HepG2 (cell line): ENCODE measurements around the gene TEAD4. TPM values are rescaled to one million over a fixed set of nuclear protein-coding genes. Genes with fewer than 3 reads are reported as not detected.

Experiments used
- ATAC-seq: fragments of 200-7000 bp; cut with Tn5 transposase; 3 replicates; pipeline ENCODE4 v1.9.1; 2020; ENCODE audit warnings: mild to moderate bottlenecking, moderate library complexity
- BruUV-seq: library from RNA; stranded (reverse); fragments of 400-500 nt; replicated peaks from 2 replicates; lab custom pipeline; 2021; lab: Mats Ljungman, UMichigan
- CTCF ChIA-PET: fragments of 300-600 bp; formaldehyde crosslinking; extraction: SDS; loops from one replicate; lab custom pipeline; 2021; ENCODE audit warnings: low total read pairs, inconsistent platforms, low intra/inter-chr PET ratio; lab: Yijun Ruan, JAX
- POLR2A ChIA-PET: fragments of 350-600 bp; sonication (Branson Sonifier 250); formaldehyde crosslinking; loops from one replicate; lab custom pipeline; 2020; ENCODE audit warnings: antibody characterized with exemption, inconsistent platforms; lab: Yijun Ruan, JAX
- DNase-seq: peaks from one replicate; pipeline ENCODE4 v3.0.0-alpha.2; 2015; ENCODE audit warnings: low spot score
- FAIRE-seq: peaks from 3 replicates; lab custom pipeline; 2011; peaks lifted over from hg19 to GRCh38; lab: Jason Lieb, UNC
- H2AFZ ChIP-seq: one replicate; pipeline ENCODE4 v1.6.1; 2011; ENCODE audit warnings: low read length, inconsistent platforms
- H3K27ac ChIP-seq: fragments of 300-600 bp; 3 replicates; pipeline ENCODE4 v1.8.0; 2011; ENCODE audit warnings: mixed run types, mild to moderate bottlenecking, mixed read lengths, low read length, inconsistent platforms; ENCODE audit not compliant: insufficient read depth; ENCODE audit errors: extremely low read length
- H3K27me3 ChIP-seq, 2 experiments: fragments of 200-600 bp in 1 of 2; 2 replicates in 1 of 2; 3 replicates in 1 of 2; pipeline versions ENCODE4 v1.6.0 to v1.8.0; 2011; ENCODE audit warnings: low read length in 2 of 2, mild to moderate bottlenecking in 2 of 2, moderate library complexity in 2 of 2, inconsistent platforms in 1 of 2; ENCODE audit not compliant: insufficient read depth in 2 of 2, control insufficient read depth in 1 of 2
- H3K36me3 ChIP-seq, 2 experiments: fragments of 200-600 bp in 1 of 2; replicated peaks in 1 of 2; 2 replicates in 1 of 2; 3 replicates in 1 of 2; pipeline versions ENCODE4 v1.5.1 to v1.8.0; 2011; ENCODE audit warnings: low read length in 2 of 2, inconsistent platforms in 1 of 2; ENCODE audit not compliant: insufficient read depth in 2 of 2, control insufficient read depth in 1 of 2
- H3K4me1 ChIP-seq: 2 replicates; pipeline ENCODE4 v1.5.1; 2012; ENCODE audit warnings: low read length, inconsistent platforms; ENCODE audit not compliant: insufficient read depth
- H3K4me2 ChIP-seq: 2 replicates; pipeline ENCODE4 v1.6.0; 2011; ENCODE audit warnings: low read depth, low read length, inconsistent platforms
- H3K4me3 ChIP-seq, 3 experiments: fragments of 200-600 bp in 1 of 3; sonication (generic), shearing (Covaris generic) in 1 of 3; replicated peaks in 1 of 3; 2 replicates each; pipeline ENCODE4 v1.5.1; 2011 to 2016; ENCODE audit warnings: low read length in 3 of 3, inconsistent platforms in 2 of 3, low read depth in 2 of 3, mild to moderate bottlenecking in 2 of 3, control low read depth in 1 of 3, mixed read lengths in 1 of 3; ENCODE audit not compliant: insufficient read depth in 1 of 3
- H3K79me2 ChIP-seq: one replicate; pipeline ENCODE4 v1.6.1; 2011; ENCODE audit warnings: low read length, inconsistent platforms; ENCODE audit not compliant: insufficient read depth
- H3K9ac ChIP-seq: 2 replicates; pipeline ENCODE4 v1.6.0; 2011; ENCODE audit warnings: mild to moderate bottlenecking, low read depth, low read length, inconsistent platforms; ENCODE audit not compliant: insufficient read depth
- H3K9me3 ChIP-seq: 2 replicates; pipeline ENCODE4 v1.5.1; 2012; ENCODE audit warnings: mild to moderate bottlenecking, low read length
- H4K20me1 ChIP-seq: 2 replicates; pipeline ENCODE4 v1.6.0; 2011; ENCODE audit warnings: inconsistent platforms, mild to moderate bottlenecking, low read length, moderate library complexity; ENCODE audit not compliant: insufficient read depth
- FOXP1 ChIP-seq, 2 experiments: fragments of 450-650 bp in 1 of 2; IDR thresholded peaks; 2 replicates each; pipeline ENCODE4 v1.6.1; 2017 to 2018; ENCODE audit warnings: antibody characterized with exemption in 1 of 2
- HMG20A ChIP-seq: IDR thresholded peaks from 2 replicates; pipeline ENCODE4 v1.6.1; 2016; ENCODE audit warnings: borderline replicate concordance
- KMT2A ChIP-seq: sonication (generic); formaldehyde crosslinking; IDR thresholded peaks from 2 replicates; pipeline ENCODE4 v1.4.0; 2020; ENCODE audit warnings: missing genetic modification reagents
- NONO ChIP-seq, 2 experiments: fragments of 450-650 bp in 1 of 2; sonication (generic) in 1 of 2; formaldehyde crosslinking in 1 of 2; IDR thresholded peaks in 1 of 2; conservative IDR thresholded peaks in 1 of 2; 2 replicates each; pipeline versions ENCODE4 v1.6.1 to v1.8.0; 2017 to 2022; ENCODE audit warnings: mild to moderate bottlenecking in 1 of 2, missing genetic modification reagents in 1 of 2, moderate library complexity in 1 of 2
- ZFP37 ChIP-seq: sonication (generic); formaldehyde crosslinking; IDR thresholded peaks from 2 replicates; pipeline ENCODE4 v1.4.0; 2020; ENCODE audit warnings: missing genetic modification reagents, borderline replicate concordance
- ZFP62 ChIP-seq: sonication (generic); formaldehyde crosslinking; IDR thresholded peaks from 2 replicates; pipeline ENCODE4 v1.4.0; 2020; ENCODE audit warnings: missing genetic modification reagents
- ZNF207 ChIP-seq: fragments of 450-650 bp; IDR thresholded peaks from 2 replicates; pipeline ENCODE4 v1.6.1; 2016; ENCODE audit warnings: antibody characterized with exemption, borderline replicate concordance
- ZNF547 ChIP-seq: sonication (generic); formaldehyde crosslinking; IDR thresholded peaks from 2 replicates; pipeline ENCODE4 v1.5.1; 2020; ENCODE audit warnings: mild to moderate bottlenecking, missing genetic modification reagents
- ZNF570 ChIP-seq: sonication (generic); formaldehyde crosslinking; IDR thresholded peaks from 2 replicates; pipeline ENCODE4 v1.4.0; 2020; ENCODE audit warnings: mild to moderate bottlenecking, missing genetic modification reagents, borderline replicate concordance
- ZNF678 ChIP-seq: sonication (generic); formaldehyde crosslinking; IDR thresholded peaks from 2 replicates; pipeline ENCODE4 v1.4.0; 2020; ENCODE audit warnings: mild to moderate bottlenecking, missing genetic modification reagents
- ZNF780A ChIP-seq: sonication (generic); formaldehyde crosslinking; IDR thresholded peaks from 2 replicates; pipeline ENCODE4 v1.8.0; 2022; ENCODE audit warnings: mild to moderate bottlenecking, missing genetic modification reagents, moderate library complexity
- WGBS: methylation state at CpG from one replicate; pipeline ENCODE4 v1.1.6; 2017; ENCODE audit warnings: low lambda C conversion rate; 5-methylcytosine and 5-hydroxymethylcytosine counted together
- in situ Hi-C: cut with HindIII; loops from 2 replicates; pipeline ENCODE4 v1.10.0; 2017; ENCODE audit warnings: low pct_unique_long_range_greater_than_20kb; ENCODE audit not compliant: extremely low pct_ligation_motif_present
- intact Hi-C: fragments of 100-400 bp; cut with micrococcal nuclease; formaldehyde crosslinking; loops from one replicate; pipeline ENCODE4 v1.10.0; 2022; ENCODE audit not compliant: unreplicated experiment
- polyA plus RNA-seq, 8 experiments: library from polyadenylated mRNA; depleted of rRNA in 3 of 8; stranded (reverse) in 7 of 8; unstranded in 1 of 8; fragments of >200 nt; fragmentation: Illumina TruSeq in 4 of 8; extraction: Trizol in 4 of 8; gene quantifications; 2 replicates each; pipeline versions ENCODE4 v1.2.1 to v1.2.3, GENCODE V29; 2011 to 2016; ENCODE audit warnings: low read depth in 4 of 8, missing spikeins in 1 of 8, mixed read lengths in 1 of 8; ENCODE audit not compliant: insufficient read depth in 1 of 8
- total RNA-seq, 5 experiments: library from RNA; depleted of rRNA; stranded (reverse); fragments of >200 nt; fragmentation: Illumina TruSeq; extraction: Trizol; gene quantifications; 2 replicates each; pipeline ENCODE4 v1.2.3, GENCODE V29; 2016; ENCODE audit warnings: low read depth in 1 of 5
- TF ChIP-seq, protein P1 (sequence below): sonication (generic); formaldehyde crosslinking; IDR thresholded peaks from 2 replicates; pipeline ENCODE4 v1.5.0; 2020; ENCODE audit warnings: missing genetic modification reagents
- TF ChIP-seq, protein P2 (sequence below): sonication (generic); formaldehyde crosslinking; IDR thresholded peaks from 2 replicates; pipeline ENCODE4 v1.5.0; 2020; ENCODE audit warnings: mild to moderate bottlenecking, missing genetic modification reagents
- TF ChIP-seq, protein P3 (sequence below): sonication (generic); formaldehyde crosslinking; conservative IDR thresholded peaks from 2 replicates; pipeline ENCODE4 v1.8.1; 2023; ENCODE audit warnings: missing genetic modification reagents
- TF ChIP-seq, protein P4 (sequence below): IDR thresholded peaks from 2 replicates; pipeline ENCODE4 v1.6.1; 2012; ENCODE audit warnings: inconsistent platforms
- TF ChIP-seq, protein P5 (sequence below): sonication (generic); formaldehyde crosslinking; IDR thresholded peaks from 2 replicates; pipeline ENCODE4 v1.8.0; 2022; ENCODE audit warnings: mild to moderate bottlenecking, missing genetic modification reagents

Gene TEAD4
- total and polyA plus RNA-seq, 2 of the 13 experiments (the other 11 are each of a cell fraction or from before 2014, with no cell fraction given): 45.0 to 69.4 TPM

DNA sequence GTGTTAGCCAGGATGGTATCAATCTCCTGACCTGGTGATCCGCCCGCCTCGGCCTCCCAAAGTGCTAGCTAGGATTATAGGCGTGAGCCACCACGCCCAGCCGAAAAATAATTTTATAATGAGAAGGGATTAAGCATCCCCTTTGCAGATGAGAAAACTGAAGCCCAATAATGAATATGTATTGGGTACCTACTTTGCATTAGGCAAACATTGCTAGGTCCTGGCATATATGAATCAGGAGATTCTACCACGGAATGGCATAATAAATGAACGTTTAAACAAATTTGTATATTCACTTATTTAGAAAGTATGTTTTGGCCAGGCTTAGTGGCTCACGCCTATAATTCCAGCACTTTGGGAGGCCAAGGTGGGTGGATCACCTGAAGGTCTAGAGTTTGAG, 36.1 kb upstream of the TEAD4 start:
- no peak for ATAC-seq
- DNase-seq: no peak
- BruUV-seq: no TSS peak
- peaks cover 8 to 50% of the 10 kb centered on the region in 2 experiments for H3K36me3 ChIP-seq
- WGBS: 95% methylated on average over 9 of the region's 9 CpGs
- no peak for TF ChIP-seq KMT2A (CRISPR knock-in tag)
- TF ChIP-seq, protein P1, sequence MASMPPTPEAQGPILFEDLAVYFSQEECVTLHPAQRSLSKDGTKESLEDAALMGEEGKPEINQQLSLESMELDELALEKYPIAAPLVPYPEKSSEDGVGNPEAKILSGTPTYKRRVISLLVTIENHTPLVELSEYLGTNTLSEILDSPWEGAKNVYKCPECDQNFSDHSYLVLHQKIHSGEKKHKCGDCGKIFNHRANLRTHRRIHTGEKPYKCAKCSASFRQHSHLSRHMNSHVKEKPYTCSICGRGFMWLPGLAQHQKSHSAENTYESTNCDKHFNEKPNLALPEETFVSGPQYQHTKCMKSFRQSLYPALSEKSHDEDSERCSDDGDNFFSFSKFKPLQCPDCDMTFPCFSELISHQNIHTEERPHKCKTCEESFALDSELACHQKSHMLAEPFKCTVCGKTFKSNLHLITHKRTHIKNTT (CRISPR knock-in tag): no peak
- TF ChIP-seq, protein P2, sequence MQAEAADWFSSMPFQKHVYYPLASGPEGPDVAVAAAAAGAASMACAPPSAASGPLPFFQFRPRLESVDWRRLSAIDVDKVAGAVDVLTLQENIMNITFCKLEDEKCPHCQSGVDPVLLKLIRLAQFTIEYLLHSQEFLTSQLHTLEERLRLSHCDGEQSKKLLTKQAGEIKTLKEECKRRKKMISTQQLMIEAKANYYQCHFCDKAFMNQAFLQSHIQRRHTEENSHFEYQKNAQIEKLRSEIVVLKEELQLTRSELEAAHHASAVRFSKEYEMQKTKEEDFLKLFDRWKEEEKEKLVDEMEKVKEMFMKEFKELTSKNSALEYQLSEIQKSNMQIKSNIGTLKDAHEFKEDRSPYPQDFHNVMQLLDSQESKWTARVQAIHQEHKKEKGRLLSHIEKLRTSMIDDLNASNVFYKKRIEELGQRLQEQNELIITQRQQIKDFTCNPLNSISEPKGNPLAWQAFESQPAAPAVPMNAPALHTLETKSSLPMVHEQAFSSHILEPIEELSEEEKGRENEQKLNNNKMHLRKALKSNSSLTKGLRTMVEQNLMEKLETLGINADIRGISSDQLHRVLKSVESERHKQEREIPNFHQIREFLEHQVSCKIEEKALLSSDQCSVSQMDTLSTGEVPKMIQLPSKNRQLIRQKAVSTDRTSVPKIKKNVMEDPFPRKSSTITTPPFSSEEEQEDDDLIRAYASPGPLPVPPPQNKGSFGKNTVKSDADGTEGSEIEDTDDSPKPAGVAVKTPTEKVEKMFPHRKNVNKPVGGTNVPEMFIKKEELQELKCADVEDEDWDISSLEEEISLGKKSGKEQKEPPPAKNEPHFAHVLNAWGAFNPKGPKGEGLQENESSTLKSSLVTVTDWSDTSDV (CRISPR knock-in tag): no peak
- TF ChIP-seq NONO (IDR thresholded peaks at IDR 0.05): no peak
- no peak for TF ChIP-seq NONO (CRISPR knock-in tag; conservative IDR thresholded peaks at IDR 0.05)
- TF ChIP-seq, protein P3, sequence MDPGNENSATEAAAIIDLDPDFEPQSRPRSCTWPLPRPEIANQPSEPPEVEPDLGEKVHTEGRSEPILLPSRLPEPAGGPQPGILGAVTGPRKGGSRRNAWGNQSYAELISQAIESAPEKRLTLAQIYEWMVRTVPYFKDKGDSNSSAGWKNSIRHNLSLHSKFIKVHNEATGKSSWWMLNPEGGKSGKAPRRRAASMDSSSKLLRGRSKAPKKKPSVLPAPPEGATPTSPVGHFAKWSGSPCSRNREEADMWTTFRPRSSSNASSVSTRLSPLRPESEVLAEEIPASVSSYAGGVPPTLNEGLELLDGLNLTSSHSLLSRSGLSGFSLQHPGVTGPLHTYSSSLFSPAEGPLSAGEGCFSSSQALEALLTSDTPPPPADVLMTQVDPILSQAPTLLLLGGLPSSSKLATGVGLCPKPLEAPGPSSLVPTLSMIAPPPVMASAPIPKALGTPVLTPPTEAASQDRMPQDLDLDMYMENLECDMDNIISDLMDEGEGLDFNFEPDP (CRISPR knock-in tag): no peak
- no peak for TF ChIP-seq ZFP37 (CRISPR knock-in tag)
- no peak for TF ChIP-seq ZNF547
- TF ChIP-seq ZNF570: no peak
- TF ChIP-seq HMG20A (CRISPR knock-in tag): no peak
- no peak for TF ChIP-seq ZFP62 (CRISPR knock-in tag)
- TF ChIP-seq, protein P4, sequence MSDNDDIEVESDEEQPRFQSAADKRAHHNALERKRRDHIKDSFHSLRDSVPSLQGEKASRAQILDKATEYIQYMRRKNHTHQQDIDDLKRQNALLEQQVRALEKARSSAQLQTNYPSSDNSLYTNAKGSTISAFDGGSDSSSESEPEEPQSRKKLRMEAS: no peak
- no peak for TF ChIP-seq ZNF780A
- no peak for TF ChIP-seq FOXP1 (IDR thresholded peaks at IDR 0.05)
- TF ChIP-seq FOXP1 (CRISPR knock-in tag; IDR thresholded peaks at IDR 0.05): no peak
- TF ChIP-seq, protein P5, sequence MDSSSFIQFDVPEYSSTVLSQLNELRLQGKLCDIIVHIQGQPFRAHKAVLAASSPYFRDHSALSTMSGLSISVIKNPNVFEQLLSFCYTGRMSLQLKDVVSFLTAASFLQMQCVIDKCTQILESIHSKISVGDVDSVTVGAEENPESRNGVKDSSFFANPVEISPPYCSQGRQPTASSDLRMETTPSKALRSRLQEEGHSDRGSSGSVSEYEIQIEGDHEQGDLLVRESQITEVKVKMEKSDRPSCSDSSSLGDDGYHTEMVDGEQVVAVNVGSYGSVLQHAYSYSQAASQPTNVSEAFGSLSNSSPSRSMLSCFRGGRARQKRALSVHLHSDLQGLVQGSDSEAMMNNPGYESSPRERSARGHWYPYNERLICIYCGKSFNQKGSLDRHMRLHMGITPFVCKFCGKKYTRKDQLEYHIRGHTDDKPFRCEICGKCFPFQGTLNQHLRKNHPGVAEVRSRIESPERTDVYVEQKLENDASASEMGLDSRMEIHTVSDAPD (CRISPR knock-in tag): no peak
- TF ChIP-seq ZNF678 (CRISPR knock-in tag): no peak
- no peak for TF ChIP-seq ZNF207
- TF ChIP-seq, all 625 proteins: peak for 0
- in situ Hi-C loops (no loop called here), intact Hi-C loops (no loop called here)
- POLR2A ChIA-PET: no interaction called here
- H3K4me2 ChIP-seq: no peak overlapping the region
- no peaks in the 10 kb centered on the region for H3K9me3 ChIP-seq
- no peak overlapping the region for H3K27ac ChIP-seq
- no peaks in the 10 kb centered on the region for H3K27me3 ChIP-seq
- no peak overlapping the region for H2AFZ ChIP-seq
- H3K79me2 ChIP-seq: no peaks in the 10 kb centered on the region
- no peak for FAIRE-seq
- no peaks in the 10 kb centered on the region for H3K4me1 ChIP-seq
- H3K9ac ChIP-seq: no peak overlapping the region
- no peak overlapping the region for H3K4me3 ChIP-seq
- CTCF ChIA-PET: no interaction called here
- H4K20me1 ChIP-seq: no peaks in the 10 kb centered on the region
